ENCODE data around the gene TPRG1. TPM values are rescaled to one million over a fixed set of nuclear protein-coding genes. Genes with fewer than 3 reads are reported as not detected.

Gene TPRG1
- total RNA-seq, 1 donor from 2014 or later, result 0.18 TPM

- H3K9me3 Mint-ChIP-seq, result no peaks in the 10 kb centered on the region
- CTCF ChIA-PET, result no interaction called here
- H3K4me3 Mint-ChIP-seq, result no peak overlapping the region
- H3K27me3 Mint-ChIP-seq, result no peaks in the 10 kb centered on the region
- no peak for DNase-seq
- no peak for ATAC-seq (ENCODE audit: low read depth)
- H3K4me1 Mint-ChIP-seq, result no peaks in the 10 kb centered on the region
- TF ChIP-seq CTCF (IDR thresholded peaks at IDR 0.05), result no peak
- no peak overlapping the region for H3K27ac Mint-ChIP-seq
- no peaks in the 10 kb centered on the region for H3K36me3 Mint-ChIP-seq (ENCODE audit: low read depth)
- intact Hi-C loops (cut with micrococcal nuclease), result no loop called here
- POLR2A ChIA-PET, result no interaction called here
These were observed 183.3 kb downstream of the TPRG1 start for GRCh38 chr3:189355115-189355480.

DNA sequence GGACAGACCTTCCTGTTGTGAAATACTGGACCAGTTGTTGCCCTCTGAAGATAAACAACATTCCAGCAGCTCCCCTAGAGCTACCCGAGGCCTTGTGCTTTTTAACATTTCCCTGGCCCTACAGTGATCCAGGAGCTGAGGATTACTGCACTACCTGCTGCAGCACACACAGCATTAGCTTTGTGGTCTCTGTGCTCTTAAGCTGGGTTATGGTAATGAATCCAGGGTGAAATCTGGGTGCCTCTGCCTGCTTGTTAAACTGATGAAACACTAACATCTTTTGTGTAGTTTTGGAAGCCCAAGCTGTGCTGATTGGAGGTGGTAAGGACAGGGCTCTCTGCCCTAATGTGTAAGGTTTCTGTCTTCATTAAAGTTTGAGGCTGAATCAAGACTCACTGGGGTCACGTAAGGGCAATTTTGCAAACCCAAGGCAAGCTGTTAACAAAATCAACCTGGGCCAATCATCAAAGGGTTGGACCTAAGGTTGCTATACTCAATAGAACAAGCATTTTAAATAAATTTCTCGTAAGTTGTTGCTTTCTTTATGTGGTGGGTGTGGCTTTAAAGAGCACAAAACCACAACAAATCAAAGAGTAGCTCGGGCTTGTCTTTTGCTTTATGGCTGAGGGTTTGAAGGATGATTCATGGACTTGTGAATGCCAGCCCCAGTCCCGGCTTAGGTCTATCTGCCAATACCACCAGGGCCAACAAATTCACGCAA, 183.9 kb downstream of the TPRG1 start:
- no peak for TF ChIP-seq CTCF (IDR thresholded peaks at IDR 0.05)
- H3K9me3 Mint-ChIP-seq, result no peaks in the 10 kb centered on the region
- ChIA-PET POLR2A (no interaction called here), CTCF (no interaction called here)
- no peak overlapping the region for H3K4me3 Mint-ChIP-seq
- H3K27ac Mint-ChIP-seq, result no peak overlapping the region
- ATAC-seq (ENCODE audit: low read depth) (no peak), DNase-seq (no peak)
- intact Hi-C loops (cut with micrococcal nuclease), result no loop called here
- no peaks in the 10 kb centered on the region for H3K36me3 Mint-ChIP-seq (ENCODE audit: low read depth)
- H3K27me3 Mint-ChIP-seq, result no peaks in the 10 kb centered on the region
- no peaks in the 10 kb centered on the region for H3K4me1 Mint-ChIP-seq

DNA sequence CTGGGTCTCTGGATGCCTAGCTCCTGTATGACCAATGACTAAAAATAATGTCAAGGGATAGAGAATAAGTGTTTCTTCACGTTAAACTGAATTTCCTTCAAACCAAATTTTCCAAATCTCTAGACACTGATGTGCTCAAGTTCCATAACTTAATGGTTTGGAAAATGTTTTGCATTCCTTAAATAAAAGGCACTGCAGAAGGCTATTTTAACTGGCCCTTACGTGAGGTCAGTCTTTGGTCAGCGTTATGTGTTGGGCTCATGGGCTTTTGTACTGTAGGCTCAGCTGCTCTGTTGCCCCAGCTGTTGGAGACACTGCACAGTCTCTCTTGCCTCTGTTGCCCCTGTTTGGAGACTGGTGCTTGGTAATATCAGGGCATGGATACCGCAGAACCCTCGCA, 188.5 kb downstream of the TPRG1 start:
- no peaks in the 10 kb centered on the region for H3K36me3 Mint-ChIP-seq (ENCODE audit: low read depth)
- CTCF ChIA-PET, result no interaction called here
- no peak for DNase-seq
- no peak for ATAC-seq (ENCODE audit: low read depth)
- intact Hi-C loops (cut with micrococcal nuclease), result no loop called here
- no peak for TF ChIP-seq CTCF (IDR thresholded peaks at IDR 0.05)
- no peaks in the 10 kb centered on the region for H3K9me3 Mint-ChIP-seq
- peaks cover 2% of the 10 kb centered on the region for H3K27me3 Mint-ChIP-seq
- no peak overlapping the region for H3K27ac Mint-ChIP-seq
- H3K4me1 Mint-ChIP-seq, result no peaks in the 10 kb centered on the region
- POLR2A ChIA-PET, result no interaction called here
- no peak overlapping the region for H3K4me3 Mint-ChIP-seq

GRCh38 chr3:189361103-189361835, 189.5 kb downstream of the TPRG1 start:
- intact Hi-C loops (cut with micrococcal nuclease), result no loop called here
- H3K4me1 Mint-ChIP-seq, result no peaks in the 10 kb centered on the region
- H3K27me3 Mint-ChIP-seq, result peaks cover 2% of the 10 kb centered on the region
- H3K9me3 Mint-ChIP-seq, result no peaks in the 10 kb centered on the region
- ATAC-seq (ENCODE audit: low read depth) (no peak), DNase-seq (no peak)
- H3K27ac Mint-ChIP-seq, result no peak overlapping the region
- TF ChIP-seq CTCF (IDR thresholded peaks at IDR 0.05), result no peak
- no peak overlapping the region for H3K4me3 Mint-ChIP-seq
- no peaks in the 10 kb centered on the region for H3K36me3 Mint-ChIP-seq (ENCODE audit: low read depth)
- ChIA-PET POLR2A (no interaction called here), CTCF (no interaction called here)

DNA sequence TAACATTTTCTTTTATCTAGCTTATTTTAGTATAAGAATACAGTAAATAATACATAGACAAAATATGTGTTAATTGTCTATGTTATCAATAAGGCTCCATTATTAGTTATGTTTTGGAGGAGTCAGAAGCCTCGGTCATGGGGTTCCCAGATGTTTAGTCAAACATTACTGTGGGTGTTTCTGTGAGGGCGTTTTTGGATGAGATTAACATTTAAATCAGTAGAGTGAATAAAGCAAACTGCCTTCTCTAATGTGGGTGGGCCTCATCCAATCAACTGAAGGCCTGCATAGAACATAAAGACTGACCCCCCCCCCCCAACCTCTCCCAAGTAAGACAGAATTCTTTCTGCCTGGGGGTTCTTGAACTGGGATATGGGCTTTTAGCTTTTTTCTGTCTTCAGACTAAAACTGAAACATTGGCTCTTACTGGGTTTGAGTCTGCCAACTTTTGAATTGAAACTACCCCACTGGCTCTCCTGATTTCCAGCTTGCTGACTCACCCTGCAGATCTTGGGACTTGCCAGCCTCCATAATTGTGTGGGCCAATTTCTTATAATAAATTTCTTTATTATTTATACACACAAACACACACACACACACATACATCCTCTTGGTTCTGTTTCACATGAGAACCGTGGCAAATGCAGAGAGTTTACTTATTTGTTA, 192.0 kb downstream of the TPRG1 start:
- intact Hi-C loops (cut with micrococcal nuclease), result no loop called here
- Mint-ChIP-seq H3K9me3 (no peaks in the 10 kb centered on the region), H3K4me1 (no peaks in the 10 kb centered on the region), H3K36me3 (ENCODE audit: low read depth) (no peaks in the 10 kb centered on the region), H3K27ac (no peak overlapping the region), H3K27me3 (peaks cover 2% of the 10 kb centered on the region), H3K4me3 (no peak overlapping the region)
- ATAC-seq (ENCODE audit: low read depth) (no peak), DNase-seq (no peak)
- POLR2A ChIA-PET, result no interaction called here
- CTCF ChIA-PET, result no interaction called here
- TF ChIP-seq CTCF (IDR thresholded peaks at IDR 0.05), result no peak

Measured in activated B cell treated with CpG ODN at 0.5 μM for 24 hours (primary cell).